ENCODE results near the gene CSTPP1. TPM values are rescaled to one million over a fixed set of nuclear protein-coding genes. Genes with fewer than 3 reads are reported as not detected.

Gene CSTPP1
- total and polyA plus RNA-seq, 2 donors (not counting 3 experiments of a cell fraction or from before 2014, with no cell fraction given) = 25.9 to 38.2 TPM

- Histone ChIP-seq H2AFZ (ENCODE audit: low read depth, low read length) (no peak overlapping the region), H3K27ac (ENCODE audit: insufficient read depth, low read depth, low read length) (no peak overlapping the region), H3K4me3 (replicated peaks in 1 of 3; ENCODE audit: insufficient read depth in 1 of 3, low read depth in 1 of 3, low read length in 3 of 3) (no peak overlapping the region), H3K4me2 (ENCODE audit: insufficient read depth, low read length) (no peak overlapping the region), H4K20me1 (replicated peaks; ENCODE audit: control insufficient read depth, extremely low read depth, insufficient read depth, low read length) (no peaks in the 10 kb centered on the region), H3K9me1 (replicated peaks; ENCODE audit: control insufficient read depth, extremely low read depth, insufficient read depth, low read length) (no peaks in the 10 kb centered on the region), H3K4me1 (ENCODE audit: control insufficient read depth, extremely low read depth, insufficient read depth, low read length) (no peaks in the 10 kb centered on the region), H3K79me2 (ENCODE audit: control insufficient read depth, insufficient read depth, low read length) (no peaks in the 10 kb centered on the region), H3K9me3 (replicated peaks; ENCODE audit: control insufficient read depth, insufficient read depth, low read length) (no peaks in the 10 kb centered on the region), H3K9ac (replicated peaks; ENCODE audit: extremely low read depth, insufficient read depth, low read length) (no peak overlapping the region), H3K36me3 (ENCODE audit: control insufficient read depth in 2 of 2, extremely low read depth in 1 of 2, insufficient read depth in 2 of 2, low read length in 2 of 2) (peaks cover 5 to 21% of the 10 kb centered on the region in 2 experiments), H3K27me3 (ENCODE audit: control insufficient read depth in 2 of 2, insufficient read depth in 2 of 2, low read length in 2 of 2) (no peaks in the 10 kb centered on the region)
- peak; percentile 81 for FAIRE-seq
- ChIA-PET POLR2A (no interaction called here), CTCF (interaction anchor here (0.6 to 4.5 kb wide), 22 partner anchors 8 to 335 kb away, joined by 3 to 36 read pairs (median 4); partner anchors contain the start of genes CKAP5 and CSTPP1)
- dilution Hi-C loops (cut with MboI; ENCODE audit: extremely low pct_ligation_motif_present, low sequenced_read_pairs) (no loop called here), intact Hi-C loops (cut with micrococcal nuclease) (loop anchor here (1.0 kb wide), 2 partner anchors 194 to 272 kb away; no protein-coding TSS in a partner anchor)
- peak; percentile 80 to 87 for TF ChIP-seq CTCF (IDR thresholded peaks at IDR 0.05; ENCODE audit: extremely low read depth in 1 of 2, insufficient read depth in 1 of 2, low read depth in 1 of 2, low read length in 2 of 2)
- no peak for TF ChIP-seq POLR2A (IDR thresholded peaks at IDR 0.05; ENCODE audit: low read depth, low read length)
- no TSS peak for BruUV-seq (replicated peaks)
- peak; percentile 52 for DNase-seq (ENCODE audit: low read depth, low spot score)
Measured at GRCh38 chr11:47161134-47161854, 224.7 kb downstream of the CSTPP1 start.

- Histone ChIP-seq H3K9me1 (replicated peaks; ENCODE audit: control insufficient read depth, extremely low read depth, insufficient read depth, low read length) (no peaks in the 10 kb centered on the region), H3K79me2 (ENCODE audit: control insufficient read depth, insufficient read depth, low read length) (no peaks in the 10 kb centered on the region), H3K27me3 (ENCODE audit: control insufficient read depth in 2 of 2, insufficient read depth in 2 of 2, low read length in 2 of 2) (no peaks in the 10 kb centered on the region), H3K9me3 (replicated peaks; ENCODE audit: control insufficient read depth, insufficient read depth, low read length) (no peaks in the 10 kb centered on the region), H3K4me2 (ENCODE audit: insufficient read depth, low read length) (no peak overlapping the region), H3K36me3 (ENCODE audit: control insufficient read depth in 2 of 2, extremely low read depth in 1 of 2, insufficient read depth in 2 of 2, low read length in 2 of 2) (peaks cover 8 to 27% of the 10 kb centered on the region in 2 experiments), H3K9ac (replicated peaks; ENCODE audit: extremely low read depth, insufficient read depth, low read length) (no peak overlapping the region), H3K4me1 (ENCODE audit: control insufficient read depth, extremely low read depth, insufficient read depth, low read length) (no peaks in the 10 kb centered on the region), H2AFZ (ENCODE audit: low read depth, low read length) (no peak overlapping the region), H3K27ac (ENCODE audit: insufficient read depth, low read depth, low read length) (no peak overlapping the region), H3K4me3 (replicated peaks in 1 of 3; ENCODE audit: insufficient read depth in 1 of 3, low read depth in 1 of 3, low read length in 3 of 3) (no peak overlapping the region), H4K20me1 (replicated peaks; ENCODE audit: control insufficient read depth, extremely low read depth, insufficient read depth, low read length) (no peaks in the 10 kb centered on the region)
- intact Hi-C loops (cut with micrococcal nuclease) (loop anchor here (1.0 kb wide), 2 partner anchors 193 to 273 kb away; no protein-coding TSS in a partner anchor), dilution Hi-C loops (cut with MboI; ENCODE audit: extremely low pct_ligation_motif_present, low sequenced_read_pairs) (no loop called here)
- DNase-seq (ENCODE audit: low read depth, low spot score) = no peak
- FAIRE-seq = no peak
- BruUV-seq (replicated peaks) = TSS peak; percentile 31
- TF ChIP-seq EZH2 (IDR thresholded peaks at IDR 0.05; ENCODE audit: borderline replicate concordance, low read depth, low read length, severe bottlenecking) (no peak), JUN (IDR thresholded peaks at IDR 0.05; ENCODE audit: borderline replicate concordance, insufficient read depth, insufficient read length, low read depth) (no peak), MYC (IDR thresholded peaks at IDR 0.05; ENCODE audit: low read depth, low read length) (no peak), CTCF (IDR thresholded peaks at IDR 0.05; ENCODE audit: extremely low read depth in 1 of 2, insufficient read depth in 1 of 2, low read depth in 1 of 2, low read length in 2 of 2) (no peak), POLR2A (IDR thresholded peaks at IDR 0.05; ENCODE audit: low read depth, low read length) (no peak), FOS (IDR thresholded peaks at IDR 0.05; ENCODE audit: borderline replicate concordance, insufficient read depth, low read length) (no peak), GATA2 (IDR thresholded peaks at IDR 0.05; ENCODE audit: insufficient read depth, insufficient read length, low read depth, low read length) (no peak), MAX (IDR thresholded peaks at IDR 0.05; ENCODE audit: insufficient read depth, insufficient read length) (no peak), POLR2AphosphoS5 (IDR thresholded peaks at IDR 0.05; ENCODE audit: insufficient read depth, low read depth, low read length) (no peak)
- ChIA-PET CTCF (interaction anchor here (0.8 to 4.5 kb wide), 6 partner anchors 8 to 248 kb away, joined by 3 to 36 read pairs (median 4); no protein-coding TSS in a partner anchor), POLR2A (no interaction called here)
Measured at GRCh38 chr11:47161890-47162289, 225.3 kb downstream of the CSTPP1 start.

Measured in endothelial cell of umbilical vein (primary cell).